HCT116 (cell line): Measurements from ENCODE around the gene GCNT2. TPM values are rescaled to one million over a fixed set of nuclear protein-coding genes. Genes with fewer than 3 reads are reported as not detected.

ENCODE experiments used
- ATAC-seq: fragments of 200-7000 bp; cut with Tn5 transposase; 2 replicates; pipeline ENCODE4 v1.9.1; 2020; ENCODE audit warnings: mild to moderate bottlenecking, moderate library complexity
- BruUV-seq: library from RNA; stranded (reverse); fragments of 400-500 nt; replicated peaks from 2 replicates; lab custom pipeline; 2021; lab: Mats Ljungman, UMichigan
- CTCF ChIA-PET: fragments of 300-600 bp; sonication (Branson Sonifier 250); formaldehyde crosslinking; loops from one replicate; lab custom pipeline; 2021; ENCODE audit warnings: antibody characterized with exemption; lab: Charles Lee
- POLR2A ChIA-PET: fragments of 300-600, 350-600 bp; sonication (Branson Sonifier 250); formaldehyde crosslinking; loops from one replicate; lab custom pipeline; 2021; ENCODE audit warnings: antibody characterized with exemption; lab: Charles Lee
- RAD21 ChIA-PET, 2 experiments: fragments of 300-600 bp; sonication (Branson Sonifier 250); formaldehyde crosslinking; loops; one replicate each; lab custom pipeline; 2023; ENCODE audit warnings: low total read pairs in 2 of 2; ENCODE audit not compliant: uncharacterized antibody in 2 of 2, unreplicated experiment in 2 of 2, low non-redundant PET in 1 of 2; lab: Charles Lee
- DNase-seq: peaks from one replicate; pipeline ENCODE4 v3.0.0-alpha.2; 2010; ENCODE audit warnings: low read depth, low spot score
- H2AFZ ChIP-seq: fragments of 200-600 bp; shearing (Covaris generic), sonication (generic); 2 replicates; pipeline ENCODE4 v1.6.1; 2017; ENCODE audit warnings: low read depth, mixed run types, mixed read lengths, antibody characterized with exemption, low read length; ENCODE audit not compliant: poor library complexity, severe bottlenecking
- H3K27ac ChIP-seq: 2 replicates; pipeline ENCODE4 v1.5.1; 2012; ENCODE audit warnings: low read depth, low read length
- H3K27me3 ChIP-seq: fragments of 200-600 bp; sonication (generic); 2 replicates; pipeline ENCODE4 v1.6.1; 2016; ENCODE audit warnings: mixed run types, low read length, mixed read lengths; ENCODE audit not compliant: insufficient read depth
- H3K36me3 ChIP-seq, 2 experiments: fragments of 200-500 bp in 1 of 2; fragments of 200-600 bp in 1 of 2; sonication (Bioruptor generic) in 1 of 2; sonication (generic) in 1 of 2; 2 replicates each; pipeline versions ENCODE4 v1.5.1 to v1.6.1; 2014 to 2016; ENCODE audit warnings: low read length in 2 of 2, inconsistent platforms in 1 of 2, mixed read lengths in 1 of 2, mixed run types in 1 of 2; ENCODE audit not compliant: insufficient read depth in 2 of 2, control insufficient read depth in 1 of 2
- H3K4me1 ChIP-seq, 2 experiments: fragments of 200-600 bp in 1 of 2; sonication (generic) in 1 of 2; 2 replicates each; pipeline versions ENCODE4 v1.5.1 to v1.6.1; 2012 to 2017; ENCODE audit warnings: low read length in 2 of 2, inconsistent platforms in 1 of 2, mild to moderate bottlenecking in 1 of 2, mixed read lengths in 1 of 2, mixed run types in 1 of 2, moderate library complexity in 1 of 2; ENCODE audit not compliant: insufficient read depth in 2 of 2, control insufficient read depth in 1 of 2
- H3K4me2 ChIP-seq: fragments of 200-600 bp; sonication (generic); 2 replicates; pipeline ENCODE4 v1.6.1; 2017; ENCODE audit warnings: mixed run types, low read length, mixed read lengths
- H3K4me3 ChIP-seq, 2 experiments: fragments of 200-600 bp in 1 of 2; sonication (generic) in 1 of 2; replicated peaks in 1 of 2; 2 replicates each; pipeline ENCODE4 v1.5.1; 2011 to 2016; ENCODE audit warnings: low read length in 2 of 2, control low read depth in 1 of 2, low read depth in 1 of 2, mild to moderate bottlenecking in 1 of 2, mixed read lengths in 1 of 2, mixed run types in 1 of 2
- H3K79me2 ChIP-seq: fragments of 200-600 bp; sonication (generic); 2 replicates; pipeline ENCODE4 v1.6.1; 2017; ENCODE audit warnings: mild to moderate bottlenecking, mixed run types, low read length, moderate library complexity, mixed read lengths; ENCODE audit not compliant: insufficient read depth
- H3K9ac ChIP-seq: fragments of 200-600 bp; sonication (generic); 2 replicates; pipeline ENCODE4 v1.6.1; 2016; ENCODE audit warnings: low read length, mixed read lengths
- H3K9me2 ChIP-seq: fragments of 200-600 bp; sonication (generic), shearing (Covaris generic); 2 replicates; pipeline ENCODE4 v1.6.1; 2017; ENCODE audit warnings: mixed run types, mild to moderate bottlenecking, moderate library complexity; ENCODE audit not compliant: insufficient read depth
- H3K9me3 ChIP-seq, 2 experiments: fragments of 200-500 bp in 1 of 2; fragments of 200-600 bp in 1 of 2; sonication (Bioruptor generic) in 1 of 2; sonication (generic) in 1 of 2; 2 replicates each; pipeline ENCODE4 v1.6.1; 2014 to 2017; ENCODE audit warnings: low read length in 2 of 2, mixed read lengths in 2 of 2, inconsistent platforms in 1 of 2, low read depth in 1 of 2, mild to moderate bottlenecking in 1 of 2, mixed run types in 1 of 2, moderate library complexity in 1 of 2; ENCODE audit not compliant: control insufficient read depth in 1 of 2, insufficient read depth in 1 of 2
- H4K20me1 ChIP-seq: fragments of 200-600 bp; sonication (generic), shearing (Covaris generic); 2 replicates; pipeline ENCODE4 v1.6.1; 2017; ENCODE audit warnings: mixed run types, mild to moderate bottlenecking, moderate library complexity; ENCODE audit not compliant: insufficient read depth
- CEBPB ChIP-seq: IDR thresholded peaks from 2 replicates; pipeline ENCODE4 v1.6.1; 2012; ENCODE audit warnings: low read depth
- CTCF ChIP-seq, 3 experiments: fragments of 200-600 bp in 1 of 3; sonication (generic) in 1 of 3; IDR thresholded peaks in 2 of 3; conservative IDR thresholded peaks in 1 of 3; 2 replicates each; pipeline ENCODE4 v1.5.1; 2012 to 2017; ENCODE audit warnings: low read depth in 2 of 3, low read length in 2 of 3, antibody characterized with exemption in 1 of 3, borderline replicate concordance in 1 of 3, control low read depth in 1 of 3, mild to moderate bottlenecking in 1 of 3, mixed read lengths in 1 of 3, mixed run types in 1 of 3, moderate library complexity in 1 of 3; ENCODE audit not compliant: insufficient read depth in 1 of 3
- ELF1 ChIP-seq: IDR thresholded peaks from 2 replicates; pipeline ENCODE4 v1.6.1; 2012; ENCODE audit warnings: low read depth, borderline replicate concordance
- EZH2phosphoT487 ChIP-seq: fragments of 200-600 bp; IDR thresholded peaks from 2 replicates; pipeline ENCODE4 v1.6.1; 2018; ENCODE audit warnings: antibody characterized with exemption, borderline replicate concordance
- MAX ChIP-seq: IDR thresholded peaks from 2 replicates; pipeline ENCODE4 v1.6.1; 2012
- POLR2A ChIP-seq: IDR thresholded peaks from 2 replicates; pipeline ENCODE4 v1.7.0; 2011; ENCODE audit warnings: borderline replicate concordance; ENCODE audit not compliant: insufficient read depth, insufficient read length; ENCODE audit errors: extremely low read depth
- POLR2AphosphoS5 ChIP-seq: IDR thresholded peaks from 2 replicates; pipeline ENCODE4 v1.6.1; 2011; ENCODE audit warnings: mild to moderate bottlenecking, low read depth, low read length, moderate library complexity
- RAD21 ChIP-seq: IDR thresholded peaks from 2 replicates; pipeline ENCODE4 v1.6.1; 2012; ENCODE audit warnings: low read depth, mild to moderate bottlenecking
- SIN3A ChIP-seq: IDR thresholded peaks from 2 replicates; pipeline ENCODE4 v1.6.1; 2012; ENCODE audit warnings: low read depth
- SP1 ChIP-seq: IDR thresholded peaks from 2 replicates; pipeline ENCODE4 v1.6.1; 2012; ENCODE audit warnings: low read depth
- YY1 ChIP-seq: IDR thresholded peaks from 2 replicates; pipeline ENCODE4 v1.6.1; 2011; ENCODE audit warnings: low read length, low read depth, moderate library complexity, mild to moderate bottlenecking; ENCODE audit not compliant: insufficient replicate concordance; ENCODE audit errors: extremely low read depth
- ZBTB33 ChIP-seq: IDR thresholded peaks from 2 replicates; pipeline ENCODE4 v1.6.1; 2011; ENCODE audit warnings: mild to moderate bottlenecking, low read length, moderate library complexity; ENCODE audit not compliant: insufficient replicate concordance; ENCODE audit errors: extremely low read depth
- ZFX ChIP-seq: fragments of 450-650 bp; IDR thresholded peaks from 2 replicates; pipeline ENCODE4 v1.6.1; 2017
- intact Hi-C: fragments of 100-400 bp; cut with micrococcal nuclease; formaldehyde crosslinking; loops from 2 replicates; pipeline ENCODE4 v1.10.0; 2022
- total RNA-seq: library from RNA; stranded (reverse); gene quantifications from one replicate; pipeline ENCODE4 v1.2.1, GENCODE V29; 2021; ENCODE audit not compliant: unreplicated experiment
- TF ChIP-seq, protein P1 (sequence below): IDR thresholded peaks from 2 replicates; pipeline ENCODE4 v1.6.1; 2012

Gene GCNT2
- total RNA-seq, 1 experiment from 2014 or later: 0.74 TPM

- Histone ChIP-seq H4K20me1 (no peaks in the 10 kb centered on the region), H3K9me2 (no peaks in the 10 kb centered on the region), H3K4me3 (no peak overlapping the region), H3K4me2 (no peak overlapping the region), H3K79me2 (no peaks in the 10 kb centered on the region), H2AFZ (no peak overlapping the region), H3K4me1 (no peaks in the 10 kb centered on the region), H3K27me3 (no peaks in the 10 kb centered on the region), H3K9me3 (no peaks in the 10 kb centered on the region), H3K27ac (no peak overlapping the region), H3K36me3 (no peaks in the 10 kb centered on the region), H3K9ac (no peak overlapping the region)
- ChIA-PET POLR2A (no interaction called here), CTCF (no interaction called here), RAD21 (no interaction called here)
- BruUV-seq: no TSS peak
- DNase-seq: no peak
- no peak for ATAC-seq
- no peak for TF ChIP-seq CTCF (IDR thresholded peaks at IDR 0.05 in 2 of 3, conservative IDR thresholded peaks at IDR 0.05 in 1 of 3; ENCODE audit: borderline replicate concordance in 1 of 3, insufficient read depth in 1 of 3, low read depth in 2 of 3, low read length in 2 of 3)
- TF ChIP-seq CEBPB: no peak
- TF ChIP-seq POLR2AphosphoS5: no peak
- TF ChIP-seq, protein P1, sequence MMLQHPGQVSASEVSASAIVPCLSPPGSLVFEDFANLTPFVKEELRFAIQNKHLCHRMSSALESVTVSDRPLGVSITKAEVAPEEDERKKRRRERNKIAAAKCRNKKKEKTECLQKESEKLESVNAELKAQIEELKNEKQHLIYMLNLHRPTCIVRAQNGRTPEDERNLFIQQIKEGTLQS: no peak
- TF ChIP-seq ZFX: no peak
- no peak for TF ChIP-seq MAX
- no peak for TF ChIP-seq SP1
- no peak for TF ChIP-seq SIN3A
- no peak for TF ChIP-seq RAD21
- TF ChIP-seq ELF1: no peak
- TF ChIP-seq POLR2A: no peak
- TF ChIP-seq EZH2phosphoT487: no peak
- no peak for TF ChIP-seq ZBTB33
- TF ChIP-seq YY1: no peak
- intact Hi-C loops: no loop called here
Observed at GRCh38 chr6:10676403-10676802, 155.3 kb downstream of the GCNT2 start.
